PC-3 (cell line): ENCODE data around the gene LINC01488. TPM values are rescaled to one million over a fixed set of nuclear protein-coding genes. Genes with fewer than 3 reads are reported as not detected.

ENCODE experiments used
- ATAC-seq: fragments of 200-7000 bp; cut with Tn5 transposase; 2 replicates; pipeline ENCODE4 v1.9.1; 2020; ENCODE audit warnings: mild to moderate bottlenecking, moderate library complexity
- BruUV-seq: library from RNA; stranded (reverse); fragments of 400-500 nt; replicated peaks from 2 replicates; lab custom pipeline; 2021; lab: Mats Ljungman, UMichigan
- CTCF ChIA-PET: fragments of 300-600 bp; sonication (Branson Sonifier 250); formaldehyde crosslinking; loops from one replicate; lab custom pipeline; 2022; ENCODE audit warnings: antibody characterized with exemption; lab: Charles Lee
- POLR2A ChIA-PET: fragments of 300-600 bp; sonication (Branson Sonifier 250); formaldehyde crosslinking; loops from one replicate; lab custom pipeline; 2022; ENCODE audit warnings: antibody characterized with exemption; ENCODE audit not compliant: unreplicated experiment; lab: Charles Lee
- DNase-seq: peaks from one replicate; pipeline ENCODE4 v3.0.0-alpha.2; 2015
- H2AFZ ChIP-seq: fragments of 300-600 bp; sonication (generic); 2 replicates; pipeline ENCODE4 v1.6.0; 2016; ENCODE audit warnings: antibody characterized with exemption, low read length
- H3F3A ChIP-seq: fragments of 300-600 bp; sonication (generic); one replicate; pipeline ENCODE4 v1.6.0; 2017; ENCODE audit warnings: antibody characterized with exemption, low read length, control low read depth, mild to moderate bottlenecking; ENCODE audit not compliant: unreplicated experiment
- H3K27ac ChIP-seq: fragments of 300-600 bp; sonication (generic); 2 replicates; pipeline ENCODE4 v1.5.1; 2016; ENCODE audit warnings: mild to moderate bottlenecking, low read length
- H3K27me3 ChIP-seq: fragments of 300-600 bp; sonication (generic); 2 replicates; pipeline ENCODE4 v1.6.1; 2016; ENCODE audit warnings: low read length, mixed read lengths
- H3K36me3 ChIP-seq: fragments of 300-600 bp; sonication (generic); 2 replicates; pipeline ENCODE4 v1.6.1; 2016; ENCODE audit warnings: low read depth, mixed run types, low read length, mixed read lengths
- H3K4me1 ChIP-seq: fragments of 300-600 bp; sonication (generic); 2 replicates; pipeline ENCODE4 v1.5.1; 2016; ENCODE audit warnings: low read length; ENCODE audit not compliant: insufficient read depth
- H3K4me2 ChIP-seq: fragments of 300-600 bp; sonication (generic); 2 replicates; pipeline ENCODE4 v1.6.0; 2016; ENCODE audit warnings: low read length
- H3K4me3 ChIP-seq: fragments of 300-600 bp; sonication (generic); 2 replicates; pipeline ENCODE4 v1.5.1; 2016; ENCODE audit warnings: mild to moderate bottlenecking, low read length, mixed read lengths
- H3K79me2 ChIP-seq: fragments of 300-600 bp; sonication (generic); 2 replicates; pipeline ENCODE4 v1.6.1; 2017; ENCODE audit warnings: low read length, mixed read lengths
- H3K9ac ChIP-seq: fragments of 300-600 bp; sonication (generic); 2 replicates; pipeline ENCODE4 v1.6.0; 2016; ENCODE audit warnings: mild to moderate bottlenecking, low read length
- H3K9me2 ChIP-seq: fragments of 300-600 bp; sonication (generic); replicated peaks from 2 replicates; pipeline ENCODE4 v1.6.1; 2016; ENCODE audit warnings: mixed run types, low read length, mixed read lengths
- H3K9me3 ChIP-seq: fragments of 300-600 bp; sonication (generic); 2 replicates; pipeline ENCODE4 v1.6.1; 2016; ENCODE audit warnings: low read length, mixed read lengths
- H4K20me1 ChIP-seq: fragments of 300-600 bp; sonication (generic); 2 replicates; pipeline ENCODE4 v1.6.1; 2016; ENCODE audit warnings: low read length, mixed read lengths
- EZH2 ChIP-seq: fragments of 300-600 bp; sonication (generic); IDR thresholded peaks from one replicate; pipeline ENCODE4 v1.6.1; 2017; ENCODE audit warnings: antibody characterized with exemption, mild to moderate bottlenecking, low read length; ENCODE audit not compliant: unreplicated experiment
- EZH2phosphoT487 ChIP-seq: fragments of 300-600 bp; sonication (generic); IDR thresholded peaks from 2 replicates; pipeline ENCODE4 v1.6.1; 2018; ENCODE audit warnings: mild to moderate bottlenecking, antibody characterized with exemption, low read length, borderline replicate concordance
- intact Hi-C: fragments of 100-400 bp; cut with micrococcal nuclease; formaldehyde crosslinking; loops from 2 replicates; pipeline ENCODE4 v1.9.0; 2023
- total RNA-seq: library from RNA; depleted of rRNA; stranded (reverse); fragments of >200 nt; gene quantifications from 2 replicates; pipeline ENCODE4 v1.2.3, GENCODE V29; 2014
- TF ChIP-seq, protein P1 (sequence below): fragments of 300-600 bp; sonication (generic); conservative IDR thresholded peaks from 2 replicates; pipeline ENCODE4 v1.5.1; 2017; ENCODE audit warnings: antibody characterized with exemption, low read depth, mild to moderate bottlenecking, low read length

Gene LINC01488
- total RNA-seq, 1 experiment from 2014 or later, result not detected

DNA sequence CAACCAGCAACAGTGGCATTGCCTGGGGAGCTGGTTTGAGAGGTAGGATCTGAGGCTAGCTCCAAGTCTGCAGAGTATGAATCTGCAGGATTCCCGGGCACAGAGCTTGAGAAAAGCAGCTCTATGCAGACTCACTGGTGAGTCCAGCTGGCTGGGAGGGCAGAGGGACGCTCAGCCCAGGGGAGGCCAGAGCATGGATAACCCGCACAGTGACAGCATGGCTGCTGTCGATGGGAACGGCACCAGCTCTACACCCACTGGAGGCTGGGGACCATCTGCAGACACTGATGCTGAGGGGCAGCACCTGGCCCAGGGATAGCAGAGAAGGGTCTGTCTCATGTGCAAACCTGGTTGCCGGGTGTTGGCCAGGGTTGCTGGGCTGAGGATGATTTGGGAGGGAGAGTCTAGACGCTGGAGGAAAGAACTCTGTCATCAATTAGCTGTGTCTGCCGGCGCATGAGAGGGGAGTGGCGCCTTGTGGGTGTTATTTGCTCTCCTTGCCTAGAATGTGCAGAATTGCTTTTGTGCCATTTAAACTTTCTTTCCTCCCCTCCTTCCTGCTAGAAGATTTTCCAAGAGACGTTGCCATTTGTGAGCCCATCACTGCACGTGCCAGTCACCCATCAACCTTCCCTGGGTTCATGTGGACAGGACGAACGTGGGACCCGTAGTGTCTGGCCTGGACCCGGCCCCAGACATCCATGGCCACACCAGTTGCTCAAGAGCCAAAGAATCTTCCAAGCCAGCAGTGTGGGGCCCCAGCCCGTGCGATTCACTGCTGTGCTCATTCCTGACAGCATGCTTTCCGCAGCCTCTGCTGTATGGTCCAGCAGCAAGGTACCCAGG, 19.1 kb upstream of the LINC01488 start:
- no peak overlapping the region for H3K9ac ChIP-seq
- no peaks in the 10 kb centered on the region for H3K9me2 ChIP-seq
- peaks cover 16% of the 10 kb centered on the region for H3K9me3 ChIP-seq
- H3K4me2 ChIP-seq, result no peak overlapping the region
- ATAC-seq (no peak), DNase-seq (no peak)
- ChIA-PET CTCF (no interaction called here), POLR2A (no interaction called here)
- no peak for TF ChIP-seq EZH2phosphoT487
- TF ChIP-seq, protein P1, sequence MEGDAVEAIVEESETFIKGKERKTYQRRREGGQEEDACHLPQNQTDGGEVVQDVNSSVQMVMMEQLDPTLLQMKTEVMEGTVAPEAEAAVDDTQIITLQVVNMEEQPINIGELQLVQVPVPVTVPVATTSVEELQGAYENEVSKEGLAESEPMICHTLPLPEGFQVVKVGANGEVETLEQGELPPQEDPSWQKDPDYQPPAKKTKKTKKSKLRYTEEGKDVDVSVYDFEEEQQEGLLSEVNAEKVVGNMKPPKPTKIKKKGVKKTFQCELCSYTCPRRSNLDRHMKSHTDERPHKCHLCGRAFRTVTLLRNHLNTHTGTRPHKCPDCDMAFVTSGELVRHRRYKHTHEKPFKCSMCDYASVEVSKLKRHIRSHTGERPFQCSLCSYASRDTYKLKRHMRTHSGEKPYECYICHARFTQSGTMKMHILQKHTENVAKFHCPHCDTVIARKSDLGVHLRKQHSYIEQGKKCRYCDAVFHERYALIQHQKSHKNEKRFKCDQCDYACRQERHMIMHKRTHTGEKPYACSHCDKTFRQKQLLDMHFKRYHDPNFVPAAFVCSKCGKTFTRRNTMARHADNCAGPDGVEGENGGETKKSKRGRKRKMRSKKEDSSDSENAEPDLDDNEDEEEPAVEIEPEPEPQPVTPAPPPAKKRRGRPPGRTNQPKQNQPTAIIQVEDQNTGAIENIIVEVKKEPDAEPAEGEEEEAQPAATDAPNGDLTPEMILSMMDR, result no peak
- no peak for TF ChIP-seq EZH2
- BruUV-seq, result no TSS peak
- peaks cover 5% of the 10 kb centered on the region; the same call in 1 of the 2 replicates for H3K36me3 ChIP-seq
- no peaks in the 10 kb centered on the region for H3K27me3 ChIP-seq
- H3K4me1 ChIP-seq, result peaks cover 9% of the 10 kb centered on the region
- H4K20me1 ChIP-seq, result no peaks in the 10 kb centered on the region
- no peak overlapping the region for H2AFZ ChIP-seq
- no peak overlapping the region for H3K27ac ChIP-seq
- no peaks in the 10 kb centered on the region for H3F3A ChIP-seq
- no peaks in the 10 kb centered on the region for H3K79me2 ChIP-seq
- H3K4me3 ChIP-seq, result no peak overlapping the region
- intact Hi-C loops, result no loop called here

DNA sequence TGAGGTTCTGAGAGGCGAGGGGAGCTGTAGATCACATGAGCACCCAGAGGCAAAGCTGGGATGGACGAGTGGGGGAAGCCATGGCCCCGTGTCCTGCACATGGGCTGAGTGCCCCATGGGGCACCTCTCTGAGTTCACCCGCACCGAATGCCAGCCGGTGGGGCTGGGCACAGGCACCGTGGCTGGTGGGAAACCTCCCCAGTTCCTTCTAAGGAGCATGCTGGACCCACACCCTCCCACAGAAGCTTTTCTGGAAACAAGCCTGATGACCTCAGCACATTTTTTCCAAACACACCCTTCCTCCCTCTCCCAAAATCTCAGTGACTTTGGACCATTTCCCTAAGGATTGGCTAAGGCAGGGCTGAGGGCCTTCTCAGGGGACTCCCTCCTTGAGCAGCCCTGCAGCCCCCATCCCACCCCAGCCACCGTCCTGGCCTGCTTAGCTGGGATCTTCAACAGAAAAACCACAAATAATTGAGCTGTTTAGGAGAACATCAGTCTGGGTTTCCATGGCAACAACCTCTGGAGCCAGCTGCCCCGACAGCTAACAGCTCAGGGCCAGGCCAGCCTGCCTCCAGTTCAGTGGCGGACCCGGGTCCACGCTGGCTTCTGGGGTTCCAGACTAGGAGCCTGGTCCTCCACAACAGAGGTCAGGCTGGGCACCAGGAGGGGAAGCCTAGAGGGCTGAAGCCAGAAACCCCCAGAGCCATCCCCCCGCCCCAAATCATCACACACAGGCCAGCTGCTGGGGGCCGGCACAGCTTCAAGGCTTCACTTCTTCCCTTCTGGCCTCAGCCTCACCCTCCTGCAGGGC, 18.1 kb upstream of the LINC01488 start:
- intact Hi-C loops, result no loop called here
- no peak overlapping the region for H3K9ac ChIP-seq
- no peaks in the 10 kb centered on the region for H3K9me2 ChIP-seq
- H3K27ac ChIP-seq, result no peak overlapping the region
- H3K4me2 ChIP-seq, result no peak overlapping the region
- ATAC-seq, result no peak
- no peak overlapping the region for H2AFZ ChIP-seq
- ChIA-PET CTCF (no interaction called here), POLR2A (no interaction called here)
- H3K27me3 ChIP-seq, result no peaks in the 10 kb centered on the region
- no peak for DNase-seq
- no TSS peak for BruUV-seq
- TF ChIP-seq EZH2phosphoT487 (no peak), EZH2 (no peak)
- TF ChIP-seq, protein P1, result no peak
- peaks cover 16% of the 10 kb centered on the region for H3K9me3 ChIP-seq
- no peak overlapping the region for H3K4me3 ChIP-seq
- H3K79me2 ChIP-seq, result no peaks in the 10 kb centered on the region
- H3K36me3 ChIP-seq, result peaks cover 5% of the 10 kb centered on the region; the same call in 1 of the 2 replicates
- no peaks in the 10 kb centered on the region for H4K20me1 ChIP-seq
- no peaks in the 10 kb centered on the region for H3F3A ChIP-seq
- H3K4me1 ChIP-seq, result peaks cover 9% of the 10 kb centered on the region
